GM19099 (cell line): Measurements from ENCODE around the gene SPDEF.

Source experiments
- POLR2A ChIP-seq: IDR thresholded peaks from 3 replicates; pipeline ENCODE4 v1.6.1; 2011; ENCODE audit warnings: low read depth; ENCODE audit not compliant: insufficient read length; ENCODE audit errors: extremely low read depth

The SPDEF gene

GRCh38 chr6:34586327-34587040 is 30.4 kb upstream of the SPDEF start:
- TF ChIP-seq POLR2A = no peak

GRCh38 chr6:34585512-34586061 is 29.5 kb upstream of the SPDEF start:
- no peak for TF ChIP-seq POLR2A

GRCh38 chr6:34585108-34585507 is 29.0 kb upstream of the SPDEF start:
- no peak for TF ChIP-seq POLR2A

GRCh38 chr6:34584694-34585093 is 28.6 kb upstream of the SPDEF start:
- TF ChIP-seq POLR2A = no peak

- no peak for TF ChIP-seq POLR2A
Measured at GRCh38 chr6:34583861-34584604, 27.9 kb upstream of the SPDEF start.

- no peak for TF ChIP-seq POLR2A
Measured at GRCh38 chr6:34583461-34583860, 27.3 kb upstream of the SPDEF start.

GRCh38 chr6:34581561-34581920 is 25.4 kb upstream of the SPDEF start:
- TF ChIP-seq POLR2A = no peak

- no peak for TF ChIP-seq POLR2A
Measured at GRCh38 chr6:34580707-34581560, 24.8 kb upstream of the SPDEF start.

GRCh38 chr6:34578445-34579262 is 22.5 kb upstream of the SPDEF start:
- TF ChIP-seq POLR2A = no peak

GRCh38 chr6:34576286-34576955 is 20.3 kb upstream of the SPDEF start:
- no peak for TF ChIP-seq POLR2A

- no peak for TF ChIP-seq POLR2A
Measured at GRCh38 chr6:34575326-34575725, 19.2 kb upstream of the SPDEF start.

GRCh38 chr6:34574647-34575293 is 18.6 kb upstream of the SPDEF start:
- no peak for TF ChIP-seq POLR2A

- TF ChIP-seq POLR2A = no peak
Measured at GRCh38 chr6:34573567-34574183, 17.5 kb upstream of the SPDEF start.
